Mesodermal cell (in vitro differentiated cells): ENCODE measurements around the gene AFF3.

ENCODE experiments used
- H3K27ac ChIP-seq: 2 replicates; pipeline ENCODE4 v1.7.0; 2013; ENCODE audit warnings: mild to moderate bottlenecking, low read depth, low read length, moderate library complexity; ENCODE audit not compliant: severe bottlenecking
- H3K36me3 ChIP-seq: 2 replicates; pipeline ENCODE4 v1.7.1; 2013; ENCODE audit warnings: mild to moderate bottlenecking, low read length, moderate library complexity; ENCODE audit not compliant: control insufficient read depth, insufficient read depth
- H3K4me1 ChIP-seq: one replicate; pipeline ENCODE4 v1.7.1; 2013; ENCODE audit warnings: mild to moderate bottlenecking, low read length; ENCODE audit not compliant: insufficient read depth, control insufficient read depth, poor library complexity, severe bottlenecking
- H3K4me3 ChIP-seq: 2 replicates; pipeline ENCODE4 v1.7.0; 2013; ENCODE audit warnings: low read length, control low read depth, mild to moderate bottlenecking; ENCODE audit not compliant: insufficient read depth, poor library complexity, severe bottlenecking; ENCODE audit errors: extremely low read depth
- H3K9me3 ChIP-seq: 2 replicates; pipeline ENCODE4 v1.7.1; 2013; ENCODE audit warnings: mild to moderate bottlenecking, low read length, moderate library complexity; ENCODE audit not compliant: control insufficient read depth
- WGBS, 2 experiments: methylation state at CpG; one replicate each; pipeline ENCODE4 v1.1.5; 2013; ENCODE audit warnings: missing lambda C conversion rate in 2 of 2; ENCODE audit not compliant: insufficient coverage in 2 of 2; 5-methylcytosine and 5-hydroxymethylcytosine counted together

AFF3 gene

DNA sequence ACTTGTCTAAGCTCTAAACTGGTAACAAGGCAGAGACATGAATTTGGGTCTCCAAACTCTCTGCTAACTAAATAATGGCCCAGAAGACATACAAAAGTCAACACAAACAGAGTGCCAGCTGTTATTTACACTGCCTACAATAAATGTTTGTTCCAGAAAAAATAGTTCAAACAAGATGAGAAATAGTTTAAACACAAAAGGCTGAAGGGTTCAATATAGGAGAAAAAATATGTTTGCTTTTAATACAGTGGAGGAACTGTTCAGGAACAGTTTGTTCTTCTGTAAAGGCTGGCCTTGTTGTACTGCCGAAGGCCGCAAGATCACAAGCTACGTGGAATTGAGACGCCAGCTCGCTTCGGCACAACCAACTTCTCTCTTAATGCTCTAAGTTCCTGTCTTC lies 74.6 kb downstream of the AFF3 start:
- no peak overlapping the region for H3K4me3 ChIP-seq
- WGBS, 2 experiments: 96 to 97% methylated on average over 4 to 6 of the region's 6 CpGs
- no peak overlapping the region for H3K27ac ChIP-seq
- no peaks in the 10 kb centered on the region for H3K36me3 ChIP-seq
- no peaks in the 10 kb centered on the region for H3K9me3 ChIP-seq
- no peaks in the 10 kb centered on the region for H3K4me1 ChIP-seq

DNA sequence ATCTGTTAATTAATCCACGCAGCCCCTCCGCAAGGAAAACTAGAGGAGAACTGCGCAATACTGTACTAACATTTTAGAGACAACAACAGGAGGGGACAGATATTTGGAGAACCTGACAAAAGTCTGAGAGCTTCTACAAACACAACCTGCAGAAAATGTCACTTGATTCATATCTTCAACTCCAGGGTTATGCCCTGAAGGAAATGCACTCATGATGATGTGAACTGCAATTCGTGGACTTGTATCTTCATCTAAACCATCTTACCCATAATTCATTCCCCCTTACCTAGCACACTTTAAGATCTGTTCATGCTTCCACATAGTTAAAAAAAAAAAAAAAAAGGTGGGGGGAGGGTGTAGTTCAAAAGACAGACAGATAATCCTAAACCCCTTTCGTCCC lies 75.5 kb downstream of the AFF3 start:
- H3K9me3 ChIP-seq: no peaks in the 10 kb centered on the region
- H3K36me3 ChIP-seq: no peaks in the 10 kb centered on the region
- H3K4me3 ChIP-seq: no peak overlapping the region
- no peak overlapping the region for H3K27ac ChIP-seq
- no peaks in the 10 kb centered on the region for H3K4me1 ChIP-seq
- WGBS, 2 experiments: 87 to 93% methylated on average over 3 to 4 of the region's 5 CpGs

DNA sequence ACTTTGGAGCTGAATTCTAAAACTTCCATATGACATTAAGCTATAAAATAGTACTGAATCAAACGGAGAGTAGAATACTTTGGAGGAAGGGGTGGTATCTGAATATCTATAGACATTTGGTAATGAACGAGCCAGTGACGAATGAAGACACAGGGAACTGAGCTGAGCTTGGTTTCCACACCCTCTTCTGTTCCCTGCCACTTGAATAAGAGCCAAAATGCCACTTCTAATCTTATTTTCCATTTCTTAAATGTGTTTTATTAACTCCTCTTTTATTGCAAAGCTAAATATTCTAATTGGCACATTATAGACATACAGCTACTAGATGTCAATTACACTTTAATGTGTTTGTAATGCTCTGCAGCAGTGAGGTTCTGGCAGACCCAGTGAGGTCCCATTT lies 76.1 kb downstream of the AFF3 start:
- no peak overlapping the region for H3K27ac ChIP-seq
- WGBS, 2 experiments: 93% methylated on average over 2 of the region's 3 CpGs; no CpG with 5 or more reads in 1 of the 2 experiments
- H3K9me3 ChIP-seq: no peaks in the 10 kb centered on the region
- H3K4me1 ChIP-seq: no peaks in the 10 kb centered on the region
- H3K4me3 ChIP-seq: no peak overlapping the region
- H3K36me3 ChIP-seq: no peaks in the 10 kb centered on the region

DNA sequence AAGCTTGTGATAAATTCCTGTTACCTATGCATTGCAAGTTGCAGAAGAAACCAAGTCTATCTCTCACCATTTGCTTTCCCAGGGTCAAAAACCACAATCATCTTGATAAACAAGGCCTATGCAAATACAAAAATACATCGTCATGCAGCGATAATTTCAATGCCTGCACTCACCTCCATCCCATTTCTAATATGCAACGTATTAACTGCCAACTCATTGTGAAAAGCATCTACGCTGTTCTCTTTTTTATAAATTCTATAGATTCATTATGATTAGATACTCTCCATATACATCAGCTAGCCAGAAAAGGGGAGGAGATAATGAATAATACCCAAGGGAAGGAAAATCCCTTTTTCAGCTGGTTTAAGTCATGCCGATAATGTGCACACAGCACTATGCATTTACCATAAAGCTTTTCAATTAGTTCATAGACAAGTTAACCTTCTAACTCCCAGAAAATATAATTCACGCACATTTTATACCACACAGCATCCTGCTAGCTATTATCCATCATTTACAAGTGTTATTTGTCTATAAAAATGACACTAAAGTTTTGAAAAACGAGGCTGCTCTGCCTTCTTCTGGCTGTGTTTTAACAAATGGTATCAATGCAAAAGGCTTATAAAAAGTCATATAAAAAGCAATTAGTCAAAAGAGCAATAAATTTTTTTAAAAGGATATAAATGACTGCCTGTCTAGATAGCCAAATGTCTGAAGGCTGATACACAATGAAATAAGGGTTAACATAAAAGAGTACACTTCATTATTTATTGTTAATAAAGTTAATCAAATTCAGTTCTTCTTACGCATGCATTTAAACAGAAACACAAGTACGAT lies 77.6 kb downstream of the AFF3 start:
- H3K4me3 ChIP-seq: no peak overlapping the region
- H3K36me3 ChIP-seq: no peaks in the 10 kb centered on the region
- WGBS, 2 experiments: 100% methylated on average over 1 to 3 of the region's 9 CpGs
- no peaks in the 10 kb centered on the region for H3K9me3 ChIP-seq
- H3K27ac ChIP-seq: no peak overlapping the region
- H3K4me1 ChIP-seq: no peaks in the 10 kb centered on the region

DNA sequence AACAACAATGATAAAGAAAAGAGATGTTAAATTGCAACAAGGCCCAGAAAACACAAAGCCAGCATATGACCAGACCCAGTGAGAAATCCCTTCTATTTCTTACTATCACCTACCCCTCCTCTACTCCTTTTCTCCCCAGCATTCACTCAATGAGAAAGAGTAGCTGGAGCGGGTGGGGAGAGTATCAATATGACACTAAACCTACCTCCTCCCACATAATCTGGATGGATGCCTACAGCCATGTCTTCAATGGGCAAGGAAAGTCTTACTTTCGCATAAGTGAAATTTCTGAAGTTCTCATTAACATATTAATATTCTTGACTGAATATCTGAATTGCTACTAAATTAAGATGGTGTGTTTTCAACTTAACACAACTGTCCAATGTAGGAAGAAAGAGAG lies 78.2 kb downstream of the AFF3 start:
- Histone ChIP-seq H3K4me1 (no peaks in the 10 kb centered on the region), H3K27ac (no peak overlapping the region), H3K36me3 (no peaks in the 10 kb centered on the region), H3K4me3 (no peak overlapping the region), H3K9me3 (no peaks in the 10 kb centered on the region)
- no CpG with 5 or more reads among the region's 2 CpGs for WGBS, 2 experiments

DNA sequence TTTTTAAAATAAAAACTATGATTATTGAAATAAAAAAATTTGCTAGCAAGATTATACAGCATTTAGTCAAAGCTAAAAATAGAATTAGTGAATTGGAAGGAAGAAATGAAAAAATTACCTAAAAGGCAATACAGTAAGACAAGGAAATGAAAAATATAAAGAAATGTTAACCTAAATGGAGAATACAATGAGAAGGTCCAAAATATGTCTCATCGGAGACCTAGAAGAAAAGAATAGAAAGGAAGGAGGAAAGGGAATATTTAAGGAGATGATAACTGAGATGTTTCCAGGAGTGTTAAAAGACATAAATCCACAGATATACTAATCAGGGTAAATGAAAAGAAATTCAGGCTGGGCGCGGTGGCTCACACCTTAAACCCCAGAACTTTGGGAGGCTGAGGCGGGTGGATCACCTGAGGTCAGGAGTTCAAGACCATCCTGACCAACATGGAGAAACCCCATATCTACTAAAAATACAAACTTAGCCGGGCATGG lies 78.9 kb downstream of the AFF3 start:
- no peaks in the 10 kb centered on the region for H3K9me3 ChIP-seq
- no peaks in the 10 kb centered on the region for H3K36me3 ChIP-seq
- H3K27ac ChIP-seq: no peak overlapping the region
- H3K4me1 ChIP-seq: peaks cover under 1% of the 10 kb centered on the region
- WGBS, 2 experiments: 100% methylated on average over 1 of the region's 5 CpGs
- no peak overlapping the region for H3K4me3 ChIP-seq

DNA sequence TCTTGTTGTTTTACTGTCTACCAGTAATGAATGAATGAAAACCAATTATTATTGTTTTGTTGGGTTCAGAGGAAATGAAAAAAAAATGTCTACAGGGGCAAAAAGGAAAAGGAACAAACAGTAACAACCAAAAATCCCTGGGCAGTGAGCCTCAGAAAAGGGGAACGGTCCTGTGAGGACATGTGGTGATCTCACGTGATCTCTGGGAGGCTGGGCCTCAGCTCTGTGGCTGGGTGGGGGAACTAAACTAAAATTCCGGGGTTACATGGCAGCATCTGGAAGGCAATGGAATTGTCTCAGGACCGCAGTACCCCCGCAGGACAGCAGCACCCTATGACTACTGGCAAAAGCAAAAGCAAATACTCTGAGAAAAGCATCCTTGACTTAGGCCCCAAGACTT lies 80.1 kb downstream of the AFF3 start:
- no peak overlapping the region for H3K4me3 ChIP-seq
- WGBS, 2 experiments: 90 to 95% methylated on average over 2 to 5 of the region's 5 CpGs
- H3K4me1 ChIP-seq: peaks cover 9% of the 10 kb centered on the region
- H3K9me3 ChIP-seq: no peaks in the 10 kb centered on the region
- H3K36me3 ChIP-seq: no peaks in the 10 kb centered on the region
- no peak overlapping the region for H3K27ac ChIP-seq

DNA sequence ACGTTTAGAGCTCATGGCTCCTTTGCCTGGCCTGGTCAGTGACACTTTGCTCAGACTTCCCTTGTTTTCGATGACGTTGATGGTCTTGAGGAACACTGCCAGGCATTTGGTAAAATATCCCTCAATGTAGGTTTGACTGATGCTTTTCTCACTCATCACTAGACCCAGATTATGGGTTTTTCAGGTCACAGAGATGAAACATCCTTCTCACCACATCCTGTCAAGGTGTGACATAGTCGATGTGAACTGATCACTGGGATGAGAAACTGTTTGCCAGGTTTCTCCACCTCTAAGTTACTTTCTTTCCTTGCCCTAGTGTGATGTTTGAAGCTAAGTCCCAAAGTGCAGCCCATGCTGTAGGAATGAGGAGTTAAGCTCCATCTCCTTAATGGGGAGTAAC lies 81.5 kb downstream of the AFF3 start:
- no peaks in the 10 kb centered on the region for H3K9me3 ChIP-seq
- 89% methylated on average over 3 of the region's 4 CpGs for WGBS, 2 experiments
- peaks cover 9% of the 10 kb centered on the region for H3K4me1 ChIP-seq

DNA sequence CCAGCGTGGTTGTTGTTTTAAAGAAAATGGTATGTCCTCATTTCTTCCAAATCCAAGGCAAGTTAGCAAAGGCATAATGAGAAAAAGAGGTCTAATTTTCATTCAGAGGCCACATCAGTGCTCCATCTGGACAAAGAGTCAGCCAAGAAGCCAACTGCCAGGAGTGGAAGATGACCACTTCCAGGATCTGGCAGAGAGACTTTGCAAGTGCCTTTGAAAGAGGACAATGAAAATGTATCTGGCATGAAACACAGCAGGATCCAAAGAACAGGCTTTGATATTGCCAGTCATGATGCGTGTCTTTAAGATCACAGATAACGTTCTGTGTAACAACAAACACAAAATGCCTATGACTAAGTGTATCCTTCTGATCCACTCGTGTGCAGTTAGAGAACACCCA lies 82.8 kb downstream of the AFF3 start:
- no peaks in the 10 kb centered on the region for H3K9me3 ChIP-seq
- no peaks in the 10 kb centered on the region for H3K36me3 ChIP-seq
- no peak overlapping the region for H3K27ac ChIP-seq
- 83 to 93% methylated on average over 3 of the region's 4 CpGs for WGBS, 2 experiments
- H3K4me3 ChIP-seq: no peak overlapping the region
- peaks cover 9% of the 10 kb centered on the region for H3K4me1 ChIP-seq

More for the DNA sequence above, 81.5 kb downstream of the AFF3 start:
- H3K4me3 ChIP-seq: no peak overlapping the region
- no peaks in the 10 kb centered on the region for H3K36me3 ChIP-seq
- no peak overlapping the region for H3K27ac ChIP-seq

DNA sequence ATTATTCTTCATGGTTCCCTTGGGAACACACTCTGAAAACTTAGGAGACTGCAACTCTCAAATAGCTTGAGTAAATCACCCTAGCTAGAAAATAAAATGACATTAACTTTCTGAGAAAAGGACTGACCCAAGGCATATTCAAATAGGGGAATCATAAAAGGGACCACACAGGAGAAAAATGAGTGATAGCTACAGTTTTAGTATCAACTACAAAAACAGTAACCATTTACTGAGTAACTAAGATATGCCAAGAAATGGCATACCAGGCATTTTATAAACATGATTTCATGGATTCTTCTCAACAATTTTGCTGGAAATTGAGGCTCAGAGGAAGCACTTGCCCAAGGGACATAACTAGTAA lies 84.5 kb downstream of the AFF3 start:
- no peak overlapping the region for H3K27ac ChIP-seq
- H3K9me3 ChIP-seq: no peaks in the 10 kb centered on the region
- H3K36me3 ChIP-seq: no peaks in the 10 kb centered on the region
- no peak overlapping the region for H3K4me3 ChIP-seq
- peaks cover 9% of the 10 kb centered on the region for H3K4me1 ChIP-seq

DNA sequence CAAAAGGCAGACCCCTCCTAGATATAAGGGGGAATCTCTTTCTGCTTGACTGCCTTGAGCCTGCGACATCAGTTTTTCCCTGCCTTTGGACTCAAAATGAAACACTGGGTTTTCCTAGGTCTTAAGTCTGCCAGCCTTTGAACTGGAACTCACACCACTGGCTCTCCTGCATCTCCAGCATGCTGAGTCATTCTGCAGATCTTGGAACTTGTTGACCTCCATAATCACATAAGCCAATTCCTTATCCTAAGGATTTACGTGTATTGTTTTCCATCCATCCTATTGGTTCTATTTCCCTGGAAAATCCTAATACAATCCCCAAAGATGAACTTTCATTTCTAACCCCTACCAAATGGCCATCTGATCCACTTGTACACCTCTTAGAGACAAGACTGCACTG lies 88.0 kb downstream of the AFF3 start:
- no peak overlapping the region for H3K27ac ChIP-seq
- H3K4me1 ChIP-seq: peaks cover 9% of the 10 kb centered on the region
- WGBS, 2 experiments: 93 to 94% methylated on average over 2 of the region's 2 CpGs
- no peak overlapping the region for H3K4me3 ChIP-seq
- H3K9me3 ChIP-seq: no peaks in the 10 kb centered on the region
- no peaks in the 10 kb centered on the region for H3K36me3 ChIP-seq
